ENCODE results near the gene MARCHF2.
A peak's percentile ranks its signal among the peaks of the same experiment; 100 is the strongest.
"Not testable (repeated sequence)": the region's sequence is repeated elsewhere in the genome, so short reads cannot be mapped to it uniquely, and the experiment has no call there.

MARCHF2 gene

GRCh38 chr19:8413629-8413995 is 507 bp downstream of the MARCHF2 start:
- peak; percentile 19 for DNase-seq

GRCh38 chr19:8416796-8417195 is 3.7 kb downstream of the MARCHF2 start:
- DNase-seq = peak; percentile 32

GRCh38 chr19:8421484-8422461 is 8.7 kb downstream of the MARCHF2 start:
- no peak for DNase-seq

GRCh38 chr19:8423817-8424223 is 10.7 kb downstream of the MARCHF2 start:
- DNase-seq = peak; percentile 83

- not testable (repeated sequence) for DNase-seq
Measured at GRCh38 chr19:8425331-8425730, 12.2 kb downstream of the MARCHF2 start.

- no peak for DNase-seq
Measured at GRCh38 chr19:8426283-8426682, 13.2 kb downstream of the MARCHF2 start.

- DNase-seq = no peak
Measured at GRCh38 chr19:8429044-8429443, 15.9 kb downstream of the MARCHF2 start.

- DNase-seq = no peak
Measured at GRCh38 chr19:8429826-8430225, 16.7 kb downstream of the MARCHF2 start.

- DNase-seq = no peak
Measured at GRCh38 chr19:8430650-8431049, 17.5 kb downstream of the MARCHF2 start.

GRCh38 chr19:8438236-8438635 is 25.1 kb downstream of the MARCHF2 start:
- no peak for DNase-seq

GRCh38 chr19:8441725-8442544 is 28.8 kb downstream of the MARCHF2 start:
- DNase-seq = no peak

- DNase-seq = not testable (repeated sequence)
Measured at GRCh38 chr19:8444140-8444676, 31.1 kb downstream of the MARCHF2 start.

GRCh38 chr19:8444677-8445487 is 31.8 kb downstream of the MARCHF2 start, which contains the start of gene HNRNPM:
HNRNPM (plus strand) TSS chr19:8444975; CDS start chr19:8444999, 24 bp downstream.
- peak; percentile 98 for DNase-seq

GRCh38 chr19:8445488-8446001 is 32.4 kb downstream of the MARCHF2 start:
- DNase-seq = peak; percentile 51

GRCh38 chr19:8446061-8446709 is 33.1 kb downstream of the MARCHF2 start:
- no peak for DNase-seq

- DNase-seq = no peak
Measured at GRCh38 chr19:8449830-8450229, 36.7 kb downstream of the MARCHF2 start.

GRCh38 chr19:8451377-8451776 is 38.3 kb downstream of the MARCHF2 start:
- no peak for DNase-seq

- DNase-seq = no peak
Measured at GRCh38 chr19:8451885-8452284, 38.8 kb downstream of the MARCHF2 start.

- DNase-seq = no peak
Measured at GRCh38 chr19:8452446-8453123, 39.5 kb downstream of the MARCHF2 start.

GRCh38 chr19:8453616-8454015 is 40.5 kb downstream of the MARCHF2 start:
- no peak for DNase-seq

- no peak for DNase-seq
Measured at GRCh38 chr19:8454218-8454617, 41.1 kb downstream of the MARCHF2 start.
